GM12801 (cell line): ENCODE data around the gene TBC1D32.

Experiments used
- CTCF ChIP-seq: IDR thresholded peaks from one replicate; pipeline ENCODE4 v1.5.1; 2011; ENCODE audit warnings: control low read depth; ENCODE audit not compliant: insufficient read length; ENCODE audit errors: extremely low read depth

Gene TBC1D32

GRCh38 chr6:121040831-121041230 lies 293.4 kb downstream of the TBC1D32 start:
- TF ChIP-seq CTCF, result no peak

- no peak for TF ChIP-seq CTCF
Observed at GRCh38 chr6:121033091-121033490, 301.2 kb downstream of the TBC1D32 start.

GRCh38 chr6:121032268-121033006 lies 301.8 kb downstream of the TBC1D32 start:
- no peak for TF ChIP-seq CTCF
